Bronchial epithelial cell (primary cell): Measurements from ENCODE around the gene MRM1. TPM values are rescaled to one million over a fixed set of nuclear protein-coding genes. Genes with fewer than 3 reads are reported as not detected.
A peak's percentile ranks its signal among the peaks of the same experiment; 100 is the strongest.

ENCODE experiments used
- DNase-seq: peaks from one replicate; pipeline ENCODE4 v3.0.0-alpha.2; 2010; ENCODE audit warnings: low read depth
- FAIRE-seq: peaks from 2 replicates; lab custom pipeline; 2011; peaks lifted over from hg19 to GRCh38; lab: Jason Lieb, UNC
- H3K27me3 ChIP-seq: 2 replicates; pipeline ENCODE4 v1.5.1; 2011; ENCODE audit warnings: low read length; ENCODE audit not compliant: control insufficient read depth, insufficient read depth
- H3K36me3 ChIP-seq: 2 replicates; pipeline ENCODE4 v1.5.1; 2011; ENCODE audit warnings: low read length; ENCODE audit not compliant: control insufficient read depth, insufficient read depth
- H3K4me3 ChIP-seq: 2 replicates; pipeline ENCODE4 v1.5.1; 2011; ENCODE audit warnings: mild to moderate bottlenecking, low read depth, low read length, control low read depth
- CTCF ChIP-seq: IDR thresholded peaks from 2 replicates; pipeline ENCODE4 v1.5.1; 2011; ENCODE audit warnings: mild to moderate bottlenecking, moderate library complexity, low read length, control low read depth, inconsistent platforms; ENCODE audit not compliant: insufficient read depth, severe bottlenecking
- total RNA-seq: library from RNA; depleted of rRNA; stranded (reverse); fragments of >200 nt; gene quantifications from 2 replicates; pipeline ENCODE4 v1.2.1, GENCODE V29; 2014

Gene MRM1
- total RNA-seq, 1 donor from 2014 or later = 6.1 TPM

- no peak overlapping the region for H3K4me3 ChIP-seq
Observed at GRCh38 chr17:36657390-36657762, 56.0 kb downstream of the MRM1 start.

GRCh38 chr17:36657763-36658490 lies 56.5 kb downstream of the MRM1 start:
- FAIRE-seq = no peak
- H3K4me3 ChIP-seq = peak overlapping the region; percentile 23
- DNase-seq = no peak
- peaks cover 25% of the 10 kb centered on the region for H3K27me3 ChIP-seq
- H3K36me3 ChIP-seq = no peaks in the 10 kb centered on the region
- peak; percentile 20 for TF ChIP-seq CTCF

More at GRCh38 chr17:36657390-36657762, 56.0 kb downstream of the MRM1 start:
- Histone ChIP-seq H3K36me3 (no peaks in the 10 kb centered on the region), H3K27me3 (peaks cover 21% of the 10 kb centered on the region)
- FAIRE-seq (no peak), DNase-seq (no peak)
- TF ChIP-seq CTCF = no peak

Other genes with a start within 250 kb of the MRM1 start
- not detected in 2 replicates for gene TBC1D3H, start 213.1 kb upstream of the MRM1 start, total RNA-seq
- 30.6 and 33.7 TPM in 2 replicates for gene ZNHIT3, start 114.9 kb upstream of the MRM1 start, total RNA-seq
- 73.5 TPM in 2 replicates for gene MYO19, start 66.7 kb upstream of the MRM1 start, total RNA-seq
- gene PIGW, start 66.6 kb upstream of the MRM1 start, total RNA-seq = 7.2 and 9.2 TPM in 2 replicates
- gene GGNBP2, start 56.7 kb upstream of the MRM1 start, total RNA-seq = 92.6 and 94.3 TPM in 2 replicates
- gene DHRS11, start 9.7 kb upstream of the MRM1 start, total RNA-seq = 7.9 and 14.8 TPM in 2 replicates